Renal cortical epithelial cell (primary cell): Measurements from ENCODE around the gene TAS2R46. TPM values are rescaled to one million over a fixed set of nuclear protein-coding genes. Genes with fewer than 3 reads are reported as not detected.
A peak's percentile ranks its signal among the peaks of the same experiment; 100 is the strongest.
"Not testable (repeated sequence)": the region's sequence is repeated elsewhere in the genome, so short reads cannot be mapped to it uniquely, and the experiment has no call there.

Source experiments
- DNase-seq: peaks from one replicate; pipeline ENCODE4 v3.0.0-alpha.2; 2011; ENCODE audit warnings: low read depth
- total RNA-seq: library from RNA; depleted of rRNA; stranded (reverse); fragments of >200 nt; gene quantifications from 2 replicates; pipeline ENCODE4 v1.2.3, GENCODE V29; 2014

TAS2R46 gene
- total RNA-seq, 1 donor from 2014 or later = 5.3 TPM

DNA sequence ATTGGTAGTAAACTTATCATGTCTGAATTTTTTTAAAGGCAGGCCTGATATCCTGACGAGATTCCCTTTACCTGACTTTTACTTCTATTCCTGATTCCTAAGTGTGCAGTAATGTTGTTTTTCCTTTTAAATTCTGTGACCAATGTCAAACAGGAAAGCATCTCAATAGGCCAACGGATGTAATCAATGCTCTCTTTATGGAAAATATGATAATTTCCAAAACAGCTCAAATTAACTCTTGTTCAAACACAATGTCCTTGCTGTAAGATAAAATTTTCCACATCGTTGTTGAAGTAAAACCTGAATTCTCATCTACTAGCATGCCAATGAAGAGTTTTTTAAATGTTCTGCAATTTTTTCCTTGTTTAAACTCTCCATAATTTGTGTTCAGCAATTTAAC is 22.9 kb downstream of the TAS2R46 start:
- no peak for DNase-seq

DNA sequence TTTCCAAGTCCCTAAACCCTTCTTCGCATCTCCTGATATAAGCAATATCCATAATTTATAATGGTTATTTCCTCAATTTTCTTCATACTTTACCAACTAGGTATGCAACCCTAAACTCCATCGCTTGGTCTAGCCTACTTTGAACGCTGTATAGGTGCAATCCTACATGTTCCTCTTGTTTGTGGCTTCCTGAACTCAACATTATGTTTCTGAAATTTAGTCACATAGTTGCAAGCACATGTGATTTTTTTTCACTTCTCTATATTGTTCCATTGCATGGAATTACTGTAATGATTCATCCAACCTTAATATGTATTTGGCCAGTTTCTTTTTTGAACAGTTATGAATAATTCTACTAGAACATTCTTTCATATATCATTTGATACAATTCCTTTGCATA is 28.1 kb downstream of the TAS2R46 start:
- DNase-seq = not testable (repeated sequence)

DNA sequence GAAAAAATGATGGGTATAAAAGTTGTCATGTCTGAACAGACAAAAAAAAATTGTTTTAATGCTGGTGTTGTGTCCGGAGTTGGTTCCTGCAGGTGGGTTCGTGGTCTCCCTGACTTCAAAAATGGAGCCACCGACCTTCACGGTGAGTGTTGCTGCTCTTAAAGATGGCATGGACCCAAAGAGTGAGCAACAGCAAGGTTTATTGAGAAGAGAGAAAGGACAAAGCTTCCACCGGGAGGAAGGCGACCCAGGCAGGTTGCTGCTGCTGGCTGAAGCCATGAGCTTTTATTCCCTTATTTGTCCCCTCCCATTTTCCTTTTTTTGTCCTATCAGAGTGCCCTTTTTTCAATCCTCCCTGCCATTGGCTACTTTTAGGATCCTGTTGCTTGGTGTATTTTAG is 30.8 kb downstream of the TAS2R46 start, which contains the start of gene TAS2R31:
Gene TAS2R31, minus strand, starts transcription at position 101 of the 400 bp plus-strand sequence. Its CDS starts 72 bp downstream, at position 29.
- no peak for DNase-seq

DNA sequence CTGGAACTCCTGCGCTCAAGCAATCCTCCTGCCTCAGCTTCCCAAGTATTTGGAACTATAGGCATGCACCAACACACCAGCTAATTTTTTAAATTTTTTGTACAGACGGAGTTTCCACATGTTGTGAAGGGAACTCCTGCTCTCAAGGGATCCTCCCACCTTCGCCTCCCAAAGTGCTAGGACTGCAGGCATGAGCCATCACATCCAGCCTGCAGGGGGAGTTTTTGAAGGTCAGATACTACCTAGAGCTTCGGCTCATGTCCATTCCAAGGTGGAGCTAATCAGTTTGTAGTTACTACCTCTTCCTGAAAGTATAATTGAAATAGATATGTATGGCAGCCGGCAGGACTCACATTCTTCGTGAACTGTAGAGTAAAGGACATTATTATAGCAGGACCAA is 36.0 kb downstream of the TAS2R46 start:
- DNase-seq = no peak

DNA sequence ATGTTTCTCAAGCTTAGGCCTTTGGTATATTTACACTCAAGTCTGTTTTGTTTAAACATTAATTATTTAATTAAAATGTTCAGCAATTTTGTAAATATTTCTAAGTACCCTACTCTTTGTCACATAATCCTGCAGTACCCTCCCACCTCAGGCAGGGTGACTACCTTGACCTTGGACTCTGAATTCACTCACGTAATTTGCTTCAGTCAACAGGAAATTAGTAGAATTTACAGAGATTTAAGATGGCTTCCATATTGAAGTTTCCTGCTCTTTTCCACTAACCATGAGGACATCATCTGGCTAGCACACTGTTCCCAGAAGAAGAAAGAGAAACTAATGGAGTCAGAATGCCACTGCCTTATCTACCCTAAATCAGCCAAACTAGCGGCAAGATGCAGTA is 38.7 kb downstream of the TAS2R46 start:
- DNase-seq = no peak

DNA sequence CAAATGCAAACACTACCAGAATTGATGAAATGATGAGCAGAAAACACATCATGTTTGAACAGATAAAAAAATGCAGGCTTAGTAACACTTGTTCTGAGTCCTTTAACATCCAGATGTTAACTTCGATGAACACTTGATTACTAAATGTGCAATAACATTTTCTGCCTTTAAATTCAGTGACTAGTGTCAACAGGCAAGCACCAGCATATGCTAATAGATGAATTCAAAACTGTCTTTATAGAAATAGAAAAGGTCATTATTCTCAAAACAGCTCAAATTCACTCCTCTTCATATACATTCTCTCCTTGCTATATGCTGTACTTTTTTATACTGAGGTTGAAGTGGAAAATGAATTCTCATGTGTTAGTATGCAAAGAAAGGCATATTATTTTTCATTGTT is 39.6 kb downstream of the TAS2R46 start, which contains the start of gene TAS2R19:
Gene TAS2R19, minus strand, starts transcription at position 101 of the 400 bp plus-strand sequence. Its CDS starts 49 bp downstream, at position 52.
- DNase-seq = no peak

DNA sequence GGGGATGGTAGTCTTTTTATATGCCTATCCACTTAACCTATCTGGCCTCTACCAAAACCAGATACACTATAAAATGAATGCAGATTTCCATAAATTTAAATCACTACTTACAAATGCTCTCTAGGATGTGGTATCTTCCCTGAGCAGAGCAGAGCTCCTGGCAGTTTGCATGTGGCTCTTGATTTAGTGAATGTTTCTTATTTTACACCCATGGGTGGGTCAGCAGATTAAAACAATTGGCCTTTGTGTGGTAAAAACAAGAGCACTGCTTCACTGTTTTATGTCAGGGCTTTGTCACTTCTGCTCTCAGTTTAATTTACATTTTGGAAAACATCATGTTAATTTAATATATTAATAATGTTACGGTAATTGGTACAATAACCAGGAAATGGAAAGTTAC is 45.2 kb downstream of the TAS2R46 start:
- DNase-seq = no peak

DNA sequence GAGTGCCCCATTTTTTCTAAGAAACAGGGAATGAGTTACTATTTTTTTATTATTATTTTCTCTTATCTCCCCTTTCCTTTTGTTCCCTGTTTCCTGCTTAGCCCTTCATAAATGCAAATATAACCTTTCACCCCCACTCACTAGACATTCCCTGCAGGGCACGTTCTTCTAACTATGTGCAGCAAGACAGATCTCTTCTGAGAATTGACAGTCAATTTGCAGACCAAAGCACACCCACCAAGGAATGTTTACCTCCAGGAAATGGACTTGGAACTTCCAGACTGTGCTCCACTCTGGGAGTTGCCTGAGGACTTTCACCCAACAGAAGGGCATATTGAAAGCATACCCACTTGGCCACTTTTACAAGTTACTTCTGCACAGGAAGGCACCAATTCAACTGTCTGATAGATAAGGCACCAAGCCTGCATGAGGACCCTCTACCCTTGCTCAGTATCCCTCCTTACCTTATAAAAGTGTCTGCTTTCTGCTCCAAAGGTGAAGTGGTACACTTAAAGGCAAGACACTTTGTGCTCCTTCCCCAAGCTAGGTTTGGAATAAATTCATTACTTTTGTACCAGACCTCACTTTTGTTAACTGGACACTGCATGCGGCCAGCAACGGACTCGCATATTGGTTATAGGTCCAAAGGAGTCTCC is 46.2 kb downstream of the TAS2R46 start:
- peak; percentile 4 for DNase-seq

DNA sequence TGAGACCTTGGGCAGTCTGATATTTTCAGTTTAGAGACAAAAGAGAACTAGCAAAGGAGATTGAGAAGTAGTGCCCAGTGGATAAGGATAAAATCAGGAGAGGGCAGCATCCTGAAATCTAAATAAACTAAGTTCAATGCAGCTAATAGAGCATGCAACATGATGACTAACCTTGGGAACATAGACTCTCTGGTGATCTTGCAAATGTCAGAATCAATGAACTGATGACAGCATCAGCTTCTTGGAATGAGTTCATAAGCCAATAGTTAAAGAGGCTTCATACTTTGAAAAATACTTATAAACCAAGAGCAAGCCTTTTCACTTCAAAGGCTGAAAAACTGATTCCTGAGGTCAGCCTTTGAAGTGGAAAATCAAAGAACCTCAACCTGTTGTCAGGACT is 47.9 kb downstream of the TAS2R46 start:
- DNase-seq = peak; percentile 52

Other genes with a start within 250 kb of the TAS2R46 start
- gene TAS2R10, start 235.9 kb downstream of the TAS2R46 start, total RNA-seq = 3.0 TPM in 1 of 2 replicates, not detected in the other
- 1.4 and 2.3 TPM in 2 replicates for gene PRR4, start 212.8 kb downstream of the TAS2R46 start, total RNA-seq
- gene PRH1, start 178.0 kb downstream of the TAS2R46 start, total RNA-seq = 5.9 and 14.8 TPM in 2 replicates
- 5.2 TPM in 1 of 2 replicates, not detected in the other for gene TAS2R13, start 152.7 kb downstream of the TAS2R46 start, total RNA-seq
- gene PRH2, start 133.1 kb downstream of the TAS2R46 start, total RNA-seq = not detected in 2 replicates
- 1.4 and 7.1 TPM in 2 replicates for gene TAS2R14, start 123.0 kb downstream of the TAS2R46 start, total RNA-seq
- 0.35 and 9.3 TPM in 2 replicates for gene TAS2R50, start 75.4 kb downstream of the TAS2R46 start, total RNA-seq
- gene TAS2R20, start 64.0 kb downstream of the TAS2R46 start, total RNA-seq = 1.6 and 7.7 TPM in 2 replicates
- 1.2 and 11.6 TPM in 2 replicates for gene TAS2R19, start 39.7 kb downstream of the TAS2R46 start, total RNA-seq
- gene TAS2R31, start 30.9 kb downstream of the TAS2R46 start, total RNA-seq = 9.5 TPM in 1 of 2 replicates, not detected in the other
- gene TAS2R43, start 30.0 kb upstream of the TAS2R46 start, total RNA-seq = 0.52 TPM in 1 of 2 replicates, not detected in the other
- 0.52 and 8.6 TPM in 2 replicates for gene TAS2R30, start 72.3 kb upstream of the TAS2R46 start, total RNA-seq
- gene SMIM10L1, start 108.9 kb upstream of the TAS2R46 start, total RNA-seq = 6.3 and 8.0 TPM in 2 replicates
- gene TAS2R42, start 124.6 kb upstream of the TAS2R46 start, total RNA-seq = not detected in 2 replicates
- not detected in 2 replicates for gene PRB3, start 207.4 kb upstream of the TAS2R46 start, total RNA-seq
- gene PRB4, start 248.1 kb upstream of the TAS2R46 start, total RNA-seq = not detected in 2 replicates